SU-DHL-6 (cell line): Measurements from ENCODE around the gene CHST12.
"Not testable (repeated sequence)": the region's sequence is repeated elsewhere in the genome, so short reads cannot be mapped to it uniquely, and the experiment has no call there.

ENCODE experiments used
- H2AFZ ChIP-seq: fragments of 200-600 bp; sonication (generic); 2 replicates; pipeline ENCODE4 v1.6.1; 2014; ENCODE audit warnings: low read depth, mild to moderate bottlenecking, moderate library complexity, mixed read lengths, antibody characterized with exemption, low read length; ENCODE audit not compliant: severe bottlenecking
- H3F3A ChIP-seq: fragments of 200-600 bp; shearing (Covaris generic); 2 replicates; pipeline ENCODE4 v1.6.0; 2016; ENCODE audit warnings: antibody characterized with exemption, mild to moderate bottlenecking; ENCODE audit not compliant: insufficient read depth
- H3K27ac ChIP-seq: fragments of 200-600 bp; sonication (generic); 2 replicates; pipeline ENCODE4 v1.5.1; 2016; ENCODE audit warnings: low read depth, mild to moderate bottlenecking, low read length, moderate library complexity, mixed read lengths
- H3K27me3 ChIP-seq: fragments of 200-600 bp; sonication (generic), shearing (Covaris generic); 2 replicates; pipeline ENCODE4 v1.6.0; 2014; ENCODE audit warnings: mild to moderate bottlenecking, low read length
- H3K36me3 ChIP-seq: fragments of 200-600 bp; sonication (generic); 2 replicates; pipeline ENCODE4 v1.6.1; 2014; ENCODE audit warnings: mild to moderate bottlenecking, low read length, mixed read lengths
- H3K4me2 ChIP-seq: fragments of 300-600, 200-600 bp; shearing (Covaris generic), sonication (generic); 2 replicates; pipeline ENCODE4 v1.6.0; 2014; ENCODE audit warnings: low read length, low read depth, mild to moderate bottlenecking; ENCODE audit not compliant: poor library complexity, severe bottlenecking
- H3K4me3 ChIP-seq: fragments of 200-600 bp; sonication (generic); 2 replicates; pipeline ENCODE4 v1.5.1; 2014; ENCODE audit warnings: antibody characterized with exemption, low read length, mild to moderate bottlenecking, mixed read lengths; ENCODE audit not compliant: insufficient read depth, poor library complexity, severe bottlenecking
- H3K79me2 ChIP-seq: fragments of 200-600 bp; sonication (generic); 2 replicates; pipeline ENCODE4 v1.6.1; 2014; ENCODE audit warnings: mild to moderate bottlenecking, low read length, moderate library complexity; ENCODE audit not compliant: insufficient read depth
- H3K9ac ChIP-seq: fragments of 200-600 bp; sonication (generic); 2 replicates; pipeline ENCODE4 v1.7.0; 2014; ENCODE audit warnings: mild to moderate bottlenecking, low read length
- H3K9me2 ChIP-seq: fragments of 200-600 bp; sonication (generic); replicated peaks from 2 replicates; pipeline ENCODE4 v1.6.1; 2014; ENCODE audit warnings: low read length; ENCODE audit not compliant: insufficient read depth
- H3K9me3 ChIP-seq: fragments of 200-600 bp; sonication (generic); 2 replicates; pipeline ENCODE4 v1.6.1; 2014; ENCODE audit warnings: low read length, mixed read lengths; ENCODE audit not compliant: insufficient read depth
- H4K20me1 ChIP-seq: fragments of 200-600 bp; sonication (generic); 2 replicates; pipeline ENCODE4 v1.6.1; 2014; ENCODE audit warnings: low read depth, mild to moderate bottlenecking, antibody characterized with exemption, low read length, moderate library complexity, mixed read lengths
- EZH2phosphoT487 ChIP-seq: fragments of 200-600 bp; sonication (generic), shearing (Covaris generic); conservative IDR thresholded peaks from 2 replicates; pipeline ENCODE4 v1.6.1; 2018; ENCODE audit warnings: mild to moderate bottlenecking, antibody characterized with exemption, low read length, moderate library complexity, mixed read lengths
- TF ChIP-seq, protein P1 (sequence below): fragments of 200-600 bp; sonication (generic); IDR thresholded peaks from one replicate; pipeline ENCODE4 v1.5.1; 2017; ENCODE audit warnings: antibody characterized with exemption, mild to moderate bottlenecking, low read length, moderate library complexity; ENCODE audit not compliant: insufficient read depth, poor library complexity, severe bottlenecking

The CHST12 gene

GRCh38 chr7:2416063-2416462 is 12.7 kb downstream of the CHST12 start:
- no peaks in the 10 kb centered on the region for H4K20me1 ChIP-seq
- H3K4me2 ChIP-seq = no peak overlapping the region
- H3K9me3 ChIP-seq = no peaks in the 10 kb centered on the region
- H3K4me3 ChIP-seq = no peak overlapping the region
- no peaks in the 10 kb centered on the region for H3K36me3 ChIP-seq
- no peak overlapping the region for H2AFZ ChIP-seq
- TF ChIP-seq, protein P1, sequence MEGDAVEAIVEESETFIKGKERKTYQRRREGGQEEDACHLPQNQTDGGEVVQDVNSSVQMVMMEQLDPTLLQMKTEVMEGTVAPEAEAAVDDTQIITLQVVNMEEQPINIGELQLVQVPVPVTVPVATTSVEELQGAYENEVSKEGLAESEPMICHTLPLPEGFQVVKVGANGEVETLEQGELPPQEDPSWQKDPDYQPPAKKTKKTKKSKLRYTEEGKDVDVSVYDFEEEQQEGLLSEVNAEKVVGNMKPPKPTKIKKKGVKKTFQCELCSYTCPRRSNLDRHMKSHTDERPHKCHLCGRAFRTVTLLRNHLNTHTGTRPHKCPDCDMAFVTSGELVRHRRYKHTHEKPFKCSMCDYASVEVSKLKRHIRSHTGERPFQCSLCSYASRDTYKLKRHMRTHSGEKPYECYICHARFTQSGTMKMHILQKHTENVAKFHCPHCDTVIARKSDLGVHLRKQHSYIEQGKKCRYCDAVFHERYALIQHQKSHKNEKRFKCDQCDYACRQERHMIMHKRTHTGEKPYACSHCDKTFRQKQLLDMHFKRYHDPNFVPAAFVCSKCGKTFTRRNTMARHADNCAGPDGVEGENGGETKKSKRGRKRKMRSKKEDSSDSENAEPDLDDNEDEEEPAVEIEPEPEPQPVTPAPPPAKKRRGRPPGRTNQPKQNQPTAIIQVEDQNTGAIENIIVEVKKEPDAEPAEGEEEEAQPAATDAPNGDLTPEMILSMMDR = no peak
- TF ChIP-seq EZH2phosphoT487 = no peak
- H3K27ac ChIP-seq = no peak overlapping the region
- no peaks in the 10 kb centered on the region for H3F3A ChIP-seq
- no peak overlapping the region for H3K9ac ChIP-seq
- H3K79me2 ChIP-seq = no peaks in the 10 kb centered on the region
- no peaks in the 10 kb centered on the region for H3K27me3 ChIP-seq
- no peaks in the 10 kb centered on the region for H3K9me2 ChIP-seq

GRCh38 chr7:2416650-2417049 is 13.2 kb downstream of the CHST12 start:
- H3K9me3 ChIP-seq = no peaks in the 10 kb centered on the region
- H2AFZ ChIP-seq = no peak overlapping the region
- H4K20me1 ChIP-seq = no peaks in the 10 kb centered on the region
- no peak overlapping the region for H3K9ac ChIP-seq
- no peaks in the 10 kb centered on the region for H3K27me3 ChIP-seq
- H3K79me2 ChIP-seq = no peaks in the 10 kb centered on the region
- H3K4me3 ChIP-seq = no peak overlapping the region
- H3K4me2 ChIP-seq = no peak overlapping the region
- H3K27ac ChIP-seq = no peak overlapping the region
- TF ChIP-seq EZH2phosphoT487 = no peak
- TF ChIP-seq, protein P1 = no peak
- H3K9me2 ChIP-seq = no peaks in the 10 kb centered on the region
- H3K36me3 ChIP-seq = no peaks in the 10 kb centered on the region
- H3F3A ChIP-seq = no peaks in the 10 kb centered on the region

DNA sequence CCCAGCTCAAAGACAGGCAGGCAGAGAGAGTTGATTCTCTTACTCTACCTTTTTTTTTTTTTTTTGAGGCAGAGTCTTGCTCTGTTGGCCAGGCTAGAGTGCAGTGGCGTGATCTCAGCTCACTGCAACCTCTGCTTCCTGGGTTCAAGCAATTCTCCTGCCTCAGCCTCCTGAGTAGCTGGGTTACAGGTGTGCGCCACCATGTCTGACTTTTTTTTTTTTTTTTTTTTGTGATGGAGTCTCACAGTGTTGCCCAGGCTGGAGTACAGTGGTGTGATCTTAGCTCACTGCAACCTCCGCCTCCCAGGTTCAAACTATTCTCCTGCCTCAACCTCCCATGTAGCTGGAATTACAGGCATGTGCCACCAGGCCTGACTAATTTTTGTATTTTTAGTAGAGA is 13.8 kb downstream of the CHST12 start:
- H3K27ac ChIP-seq, H2AFZ ChIP-seq, H3K9me2 ChIP-seq, H4K20me1 ChIP-seq, H3K27me3 ChIP-seq, H3K9me3 ChIP-seq, H3K36me3 ChIP-seq, H3K9ac ChIP-seq, H3K4me2 ChIP-seq, H3F3A ChIP-seq, H3K4me3 ChIP-seq, H3K79me2 ChIP-seq: not testable (repeated sequence)

DNA sequence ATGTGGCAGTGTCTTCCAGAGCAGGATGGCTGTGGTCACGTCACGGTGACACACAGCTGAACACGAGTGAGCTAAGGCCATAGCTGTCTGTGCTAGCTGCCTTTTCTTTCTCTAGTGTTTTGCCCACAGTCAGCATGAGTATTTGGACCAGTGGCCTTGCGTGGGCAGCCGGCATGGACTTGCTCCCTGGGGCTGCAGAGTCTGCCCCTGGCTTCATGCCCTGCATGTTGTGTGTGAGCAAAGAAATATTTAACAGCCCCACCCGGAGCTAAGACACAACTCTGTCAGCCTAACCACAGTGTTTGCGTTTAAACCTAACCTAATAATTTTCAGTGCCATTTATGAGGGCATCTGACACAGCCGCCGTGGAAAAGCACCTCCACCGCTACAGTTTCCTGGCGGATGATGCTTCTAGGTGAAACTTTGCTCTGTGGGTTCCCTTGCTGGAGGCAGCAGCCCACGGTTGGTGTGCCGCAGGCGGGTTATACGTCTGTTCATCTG is 14.6 kb downstream of the CHST12 start:
- Histone ChIP-seq H3K27me3 (no peaks in the 10 kb centered on the region), H3K9ac (no peak overlapping the region), H3K9me3 (no peaks in the 10 kb centered on the region), H2AFZ (no peak overlapping the region), H3K4me3 (no peak overlapping the region), H3K79me2 (no peaks in the 10 kb centered on the region), H4K20me1 (no peaks in the 10 kb centered on the region), H3K27ac (no peak overlapping the region), H3F3A (no peaks in the 10 kb centered on the region), H3K36me3 (no peaks in the 10 kb centered on the region), H3K9me2 (no peaks in the 10 kb centered on the region), H3K4me2 (no peak overlapping the region)
- TF ChIP-seq, protein P1 = no peak
- TF ChIP-seq EZH2phosphoT487 = no peak
